ENCODE data around the gene RFX5.

Gene RFX5

DNA sequence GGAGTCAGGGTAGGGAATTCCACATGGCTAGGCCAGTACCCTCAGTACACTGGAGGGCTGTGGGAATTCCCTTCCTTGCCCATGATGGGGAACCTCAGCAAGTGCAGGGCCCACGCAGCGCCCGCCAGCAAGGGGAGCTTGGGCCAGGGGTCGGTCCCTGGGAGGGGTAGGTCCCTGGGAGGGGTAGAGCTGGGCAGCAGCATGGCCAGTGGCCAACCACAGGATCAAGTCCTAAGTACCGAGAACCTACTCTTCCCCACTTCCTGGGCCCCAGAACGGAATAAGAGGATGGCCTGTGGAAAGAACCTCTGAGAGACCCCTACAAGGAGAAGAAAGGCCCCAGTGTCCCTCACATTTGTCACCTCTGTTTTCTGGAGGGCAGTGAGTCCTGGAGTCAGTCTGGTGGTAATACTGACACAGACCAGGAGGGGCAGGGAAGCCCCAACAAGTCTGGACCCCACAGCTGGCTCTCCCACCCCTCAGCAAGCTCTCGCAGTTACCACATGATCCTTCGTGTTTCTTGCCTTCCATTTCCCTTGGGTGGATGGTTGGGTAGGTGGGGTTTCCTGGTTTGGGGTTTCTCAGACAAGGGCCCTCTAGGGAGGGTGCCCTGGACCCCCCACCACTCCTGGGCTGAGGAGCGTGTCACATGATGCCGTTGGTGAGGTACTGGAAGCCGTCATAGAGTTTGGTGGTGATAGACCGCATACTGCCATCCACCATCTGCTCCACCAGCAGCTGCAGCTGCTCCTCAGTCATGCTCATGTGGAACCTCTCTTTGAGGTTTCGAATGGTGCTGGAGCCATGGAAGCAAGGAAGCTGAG, 54.6 kb downstream of the RFX5 start:
- no peak overlapping the region for H3K9ac ChIP-seq (ENCODE audit: low read length)
- no peaks in the 10 kb centered on the region for H3K9me2 ChIP-seq (replicated peaks; ENCODE audit: insufficient read depth, low read length)
- H4K20me1 ChIP-seq (ENCODE audit: low read depth, low read length) = no peaks in the 10 kb centered on the region; the same call in 1 of the 2 replicates
- H3K36me3 ChIP-seq (ENCODE audit: low read length) = no peaks in the 10 kb centered on the region; the same call in 1 of the 2 replicates
- no peak overlapping the region for H2AFZ ChIP-seq (ENCODE audit: low read depth, low read length, severe bottlenecking)
- H3K79me2 ChIP-seq (ENCODE audit: insufficient read depth, low read length) = no peaks in the 10 kb centered on the region; the same call in 1 of the 2 replicates
- no peaks in the 10 kb centered on the region for H3K9me3 ChIP-seq (ENCODE audit: insufficient read depth, low read length)
- H3F3A ChIP-seq (ENCODE audit: insufficient read depth) = no peaks in the 10 kb centered on the region
- H3K4me2 ChIP-seq (ENCODE audit: low read depth, low read length, poor library complexity, severe bottlenecking) = no peak overlapping the region
- no peak for TF ChIP-seq EZH2phosphoT487 (conservative IDR thresholded peaks at IDR 0.05; ENCODE audit: low read length)
- TF ChIP-seq CTCF (IDR thresholded peaks at IDR 0.05; ENCODE audit: insufficient read depth, low read length, poor library complexity, severe bottlenecking) = no peak
- H3K27ac ChIP-seq (ENCODE audit: low read depth, low read length) = no peak overlapping the region
- no peaks in the 10 kb centered on the region for H3K27me3 ChIP-seq (ENCODE audit: low read length)
- no peak overlapping the region for H3K4me3 ChIP-seq (ENCODE audit: insufficient read depth, low read length, poor library complexity, severe bottlenecking)

- no peak overlapping the region for H2AFZ ChIP-seq (ENCODE audit: low read depth, low read length, severe bottlenecking)
- TF ChIP-seq EZH2phosphoT487 (conservative IDR thresholded peaks at IDR 0.05; ENCODE audit: low read length) (no peak), CTCF (IDR thresholded peaks at IDR 0.05; ENCODE audit: insufficient read depth, low read length, poor library complexity, severe bottlenecking) (no peak)
- H3K9ac ChIP-seq (ENCODE audit: low read length) = no peak overlapping the region
- H3K9me2 ChIP-seq (replicated peaks; ENCODE audit: insufficient read depth, low read length) = no peaks in the 10 kb centered on the region
- no peaks in the 10 kb centered on the region for H3F3A ChIP-seq (ENCODE audit: insufficient read depth)
- H3K27me3 ChIP-seq (ENCODE audit: low read length) = no peaks in the 10 kb centered on the region
- no peaks in the 10 kb centered on the region for H3K9me3 ChIP-seq (ENCODE audit: insufficient read depth, low read length)
- H3K4me2 ChIP-seq (ENCODE audit: low read depth, low read length, poor library complexity, severe bottlenecking) = no peak overlapping the region
- no peaks in the 10 kb centered on the region; the same call in 1 of the 2 replicates for H3K36me3 ChIP-seq (ENCODE audit: low read length)
- no peaks in the 10 kb centered on the region; the same call in 1 of the 2 replicates for H4K20me1 ChIP-seq (ENCODE audit: low read depth, low read length)
- H3K79me2 ChIP-seq (ENCODE audit: insufficient read depth, low read length) = no peaks in the 10 kb centered on the region; the same call in 1 of the 2 replicates
- no peak overlapping the region for H3K4me3 ChIP-seq (ENCODE audit: insufficient read depth, low read length, poor library complexity, severe bottlenecking)
- H3K27ac ChIP-seq (ENCODE audit: low read depth, low read length) = no peak overlapping the region
These were observed 56.2 kb downstream of the RFX5 start for GRCh38 chr1:151290709-151291303.

Data from SU-DHL-6 (cell line).